ENCODE data around the gene SLC16A12.

GRCh38 chr10:89482256-89482655 is 53.1 kb downstream of the SLC16A12 start:
- TF ChIP-seq CTCF (IDR thresholded peaks at IDR 0.05) (no peak), POLR2A (IDR thresholded peaks at IDR 0.05) (no peak)
